ENCODE measurements around the gene BAHCC1.

The BAHCC1 gene

DNA sequence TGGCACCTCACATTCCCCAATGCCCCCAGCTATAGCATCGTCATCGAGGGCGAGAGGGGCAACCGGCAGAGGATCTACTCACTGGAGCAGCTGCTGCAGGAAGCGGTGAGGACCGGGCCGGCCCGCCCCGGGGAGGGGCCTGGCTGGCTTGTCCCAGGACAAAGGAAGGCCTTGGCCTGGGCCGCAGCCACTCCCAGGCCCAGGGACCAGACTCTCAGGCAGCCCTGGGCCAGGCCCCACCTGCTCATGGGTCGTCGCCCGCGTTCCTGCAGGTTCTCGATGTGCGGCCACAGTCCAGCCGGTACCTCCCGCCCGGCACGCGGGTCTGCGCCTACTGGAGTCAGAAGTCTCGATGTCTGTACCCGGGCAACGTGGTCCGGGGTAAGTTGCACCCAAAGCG lies 64.0 kb downstream of the BAHCC1 start:
- DNase-seq (ENCODE audit: low read depth in 4 of 4, low spot score in 1 of 4), result no peak

DNA sequence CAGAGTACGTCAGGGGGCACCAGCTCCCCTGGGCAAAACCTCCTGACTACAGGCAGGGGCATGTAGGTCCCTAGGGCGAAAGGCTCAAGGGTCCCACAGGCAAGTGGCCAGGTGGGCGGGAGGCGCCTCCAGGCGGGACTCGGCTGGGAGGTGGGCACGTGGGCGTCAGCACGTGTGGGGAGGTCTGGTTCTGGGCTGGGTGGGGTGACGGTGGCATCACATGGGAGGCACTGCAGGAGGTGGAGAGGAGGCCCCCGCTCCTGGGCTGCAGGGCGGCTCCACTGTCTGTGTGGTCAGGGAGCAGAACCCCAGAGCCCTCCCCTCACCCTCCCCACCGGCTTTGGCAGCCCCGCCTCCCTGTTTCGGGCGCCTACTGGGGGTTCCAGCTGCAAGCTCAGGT lies 64.6 kb downstream of the BAHCC1 start:
- no peak for DNase-seq (ENCODE audit: low read depth in 4 of 4, low spot score in 1 of 4)

DNA sequence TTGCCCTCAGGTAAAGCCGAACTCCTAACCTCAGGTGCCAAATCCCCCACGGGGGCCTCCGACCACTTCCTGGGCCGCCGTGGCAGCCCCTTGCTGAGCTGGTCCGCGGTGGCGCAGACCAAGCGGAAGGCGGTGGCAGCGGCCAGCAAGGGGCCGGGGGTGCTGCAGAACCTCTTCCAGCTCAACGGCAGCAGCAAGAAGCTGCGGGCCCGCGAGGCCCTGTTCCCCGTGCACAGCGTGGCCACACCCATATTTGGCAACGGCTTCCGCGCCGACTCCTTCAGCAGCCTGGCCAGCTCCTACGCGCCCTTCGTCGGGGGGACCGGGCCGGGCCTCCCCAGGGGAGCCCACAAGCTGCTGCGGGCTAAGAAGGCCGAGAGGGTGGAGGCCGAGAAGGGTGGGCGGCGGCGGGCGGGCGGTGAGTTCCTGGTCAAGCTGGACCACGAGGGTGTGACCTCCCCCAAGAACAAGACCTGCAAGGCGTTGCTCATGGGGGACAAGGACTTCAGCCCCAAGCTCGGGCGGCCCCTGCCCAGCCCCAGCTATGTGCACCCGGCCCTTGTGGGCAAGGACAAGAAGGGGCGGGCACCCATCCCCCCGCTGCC lies 65.7 kb downstream of the BAHCC1 start:
- DNase-seq (ENCODE audit: low read depth in 4 of 4, low spot score in 1 of 4), result no peak

DNA sequence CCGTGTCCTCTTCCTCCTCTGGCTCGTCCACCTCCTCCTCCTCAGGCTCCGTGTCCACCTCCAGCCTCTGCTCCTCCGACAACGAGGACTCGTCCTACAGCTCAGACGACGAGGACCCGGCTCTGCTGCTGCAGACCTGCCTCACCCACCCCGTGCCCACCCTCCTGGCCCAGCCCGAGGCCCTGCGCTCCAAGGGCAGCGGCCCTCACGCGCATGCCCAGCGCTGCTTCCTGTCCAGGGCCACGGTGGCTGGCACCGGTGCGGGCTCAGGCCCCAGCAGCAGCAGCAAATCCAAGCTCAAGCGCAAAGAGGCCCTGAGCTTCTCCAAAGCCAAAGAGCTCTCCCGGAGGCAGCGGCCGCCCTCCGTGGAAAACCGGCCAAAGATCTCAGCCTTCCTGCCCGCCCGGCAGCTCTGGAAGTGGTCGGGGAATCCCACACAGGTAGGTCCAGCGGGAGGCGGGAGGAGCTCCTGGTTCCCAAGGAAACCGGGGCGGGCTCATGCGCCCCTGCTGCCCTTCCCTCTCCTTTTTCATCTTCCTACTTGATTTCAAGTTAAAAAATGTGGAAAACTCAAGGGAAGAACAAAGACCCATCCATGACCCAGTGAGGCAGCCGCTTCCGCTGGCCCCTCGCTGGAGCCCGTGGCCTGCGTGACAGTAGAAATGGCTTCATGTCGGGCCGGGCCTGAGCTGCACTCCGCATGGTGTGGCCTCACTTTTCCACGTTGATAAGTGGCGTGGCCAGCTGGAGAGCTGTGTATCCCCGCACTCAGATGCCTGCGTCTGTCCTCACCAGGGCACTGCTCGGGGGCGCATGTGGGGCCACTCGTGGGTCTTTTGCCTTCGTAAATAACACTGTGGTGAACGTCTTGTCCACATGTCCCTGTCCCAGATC lies 66.6 kb downstream of the BAHCC1 start:
- DNase-seq (ENCODE audit: low read depth in 4 of 4, low spot score in 1 of 4), result no peak

DNA sequence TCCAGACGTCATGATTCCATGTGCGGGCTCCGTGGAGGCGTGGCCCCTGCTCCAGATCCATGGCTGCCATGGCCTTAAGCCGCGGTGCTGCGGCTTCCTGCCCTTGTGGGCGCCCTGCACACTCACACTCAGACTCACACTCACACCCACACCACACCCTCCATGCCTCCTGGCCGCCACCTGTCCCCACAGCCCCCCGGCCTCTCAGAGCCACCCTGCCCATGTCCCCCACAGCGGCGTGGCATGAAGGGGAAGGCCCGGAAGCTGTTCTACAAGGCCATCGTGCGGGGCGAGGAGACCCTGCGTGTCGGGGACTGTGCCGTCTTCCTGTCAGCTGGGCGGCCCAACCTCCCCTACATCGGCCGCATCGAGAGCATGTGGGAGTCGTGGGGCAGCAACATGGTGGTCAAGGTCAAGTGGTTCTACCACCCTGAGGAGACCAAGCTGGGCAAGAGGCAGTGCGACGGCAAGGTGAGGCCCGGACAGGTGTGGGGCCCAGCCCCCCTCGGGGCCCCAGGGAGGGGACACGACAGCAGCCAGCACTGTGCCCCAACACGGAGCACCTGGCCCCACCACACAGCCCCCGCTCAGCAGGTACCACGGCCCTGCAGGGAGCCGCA lies 67.4 kb downstream of the BAHCC1 start:
- DNase-seq (ENCODE audit: low read depth in 4 of 4, low spot score in 1 of 4), result no peak

DNA sequence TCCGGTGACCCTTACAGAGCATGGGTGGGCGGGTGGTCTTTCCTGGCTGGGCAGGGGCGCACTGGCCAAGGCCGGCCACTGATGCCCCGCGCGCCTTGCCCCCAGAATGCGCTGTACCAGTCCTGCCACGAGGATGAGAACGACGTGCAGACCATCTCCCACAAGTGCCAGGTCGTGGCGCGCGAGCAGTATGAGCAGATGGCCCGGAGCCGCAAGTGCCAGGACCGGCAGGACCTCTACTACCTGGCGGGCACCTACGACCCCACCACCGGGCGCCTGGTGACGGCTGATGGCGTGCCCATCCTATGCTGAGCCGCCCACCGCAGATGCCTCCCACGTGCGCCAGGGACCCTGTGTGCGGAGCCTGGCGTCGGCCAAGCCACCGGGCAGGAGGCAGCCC lies 68.2 kb downstream of the BAHCC1 start:
- no peak for DNase-seq (ENCODE audit: low read depth in 4 of 4, low spot score in 1 of 4)

DNA sequence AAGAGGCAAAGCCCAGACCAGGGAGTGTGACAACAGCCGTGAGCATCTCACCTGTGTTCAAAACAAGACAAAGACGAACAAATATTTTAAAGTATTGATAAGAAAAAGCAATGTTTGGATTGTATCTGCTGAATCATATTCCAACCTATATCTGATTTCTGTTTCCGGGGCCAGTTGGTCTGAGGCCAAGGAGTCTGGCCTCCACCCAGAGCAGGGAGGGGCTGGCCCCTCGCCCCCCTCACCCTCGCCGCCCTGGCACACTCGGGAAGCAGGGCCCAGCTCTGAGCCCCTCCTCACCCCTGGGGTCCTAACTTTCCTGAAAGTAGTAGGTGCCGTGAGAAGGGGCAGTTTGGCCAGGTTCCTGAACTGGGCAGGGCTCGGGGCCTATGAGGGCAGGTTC lies 69.3 kb downstream of the BAHCC1 start:
- DNase-seq (ENCODE audit: low read depth in 4 of 4, low spot score in 1 of 4), result no peak

DNA sequence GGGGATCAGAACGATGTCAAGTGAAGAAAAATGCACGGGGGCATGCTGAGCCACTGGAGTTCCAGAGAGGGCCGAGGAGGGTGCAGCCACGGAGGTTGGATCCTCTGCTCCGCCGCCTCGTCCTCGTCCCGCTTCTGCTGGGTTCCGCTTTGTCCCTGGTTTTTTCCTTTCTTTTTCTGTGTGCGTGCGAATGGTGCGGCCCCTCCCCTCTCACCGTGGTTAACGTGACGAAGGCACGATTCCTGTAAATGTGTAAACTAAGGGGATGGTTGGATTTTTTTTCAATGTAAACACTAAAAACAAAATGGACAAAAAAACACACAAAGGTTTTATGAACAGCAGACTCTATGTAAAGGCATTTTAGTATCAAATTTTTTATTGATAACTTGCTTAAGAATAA lies 70.7 kb downstream of the BAHCC1 start:
- no peak for DNase-seq (ENCODE audit: low read depth in 4 of 4, low spot score in 1 of 4)

DNA sequence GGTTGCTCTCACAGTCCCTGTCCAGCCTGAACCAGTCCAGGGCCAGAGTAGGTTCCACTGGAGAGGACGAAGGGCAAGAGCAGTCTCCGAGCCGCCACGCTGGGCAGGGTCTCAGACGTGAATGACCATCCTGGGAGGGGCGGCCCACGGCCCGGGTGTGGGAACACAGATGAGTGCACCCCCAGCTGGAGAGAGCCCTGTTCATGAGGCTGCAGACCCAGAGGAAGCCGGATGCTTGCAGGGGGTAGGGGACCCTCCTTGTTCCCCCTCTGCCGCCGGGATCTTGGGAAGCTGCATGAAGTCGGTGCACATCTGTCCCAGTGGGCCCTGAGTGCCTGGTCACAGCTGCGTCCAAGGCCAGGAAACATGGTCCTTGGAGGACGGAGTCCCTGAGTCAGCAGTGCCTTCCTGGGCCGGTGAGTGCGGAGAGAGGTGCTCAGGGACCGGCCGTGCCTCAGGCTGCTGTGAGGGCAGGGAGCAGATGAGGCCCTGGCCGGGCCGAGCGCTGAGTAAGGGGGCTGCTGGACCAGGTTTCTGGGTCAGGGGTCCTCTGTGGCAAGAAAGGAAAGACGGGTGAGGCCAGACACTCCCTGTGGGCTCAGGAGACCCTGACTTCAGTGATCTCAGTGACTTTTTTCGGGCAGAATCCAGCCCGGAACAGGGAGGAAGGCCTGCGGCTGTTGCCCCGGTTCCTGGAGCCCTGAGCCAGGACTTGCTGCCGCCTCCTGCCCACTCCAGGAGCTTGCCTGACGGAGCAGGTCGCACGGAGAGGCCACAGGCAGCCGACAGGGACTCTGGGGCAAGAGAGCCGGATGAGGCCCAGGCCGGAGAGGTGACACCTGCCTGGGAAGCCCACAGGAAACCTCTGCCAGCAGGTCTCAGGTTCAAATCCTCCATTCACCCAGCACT lies 71.6 kb downstream of the BAHCC1 start:
- no peak for DNase-seq (ENCODE audit: low read depth in 4 of 4, low spot score in 1 of 4)

DNA sequence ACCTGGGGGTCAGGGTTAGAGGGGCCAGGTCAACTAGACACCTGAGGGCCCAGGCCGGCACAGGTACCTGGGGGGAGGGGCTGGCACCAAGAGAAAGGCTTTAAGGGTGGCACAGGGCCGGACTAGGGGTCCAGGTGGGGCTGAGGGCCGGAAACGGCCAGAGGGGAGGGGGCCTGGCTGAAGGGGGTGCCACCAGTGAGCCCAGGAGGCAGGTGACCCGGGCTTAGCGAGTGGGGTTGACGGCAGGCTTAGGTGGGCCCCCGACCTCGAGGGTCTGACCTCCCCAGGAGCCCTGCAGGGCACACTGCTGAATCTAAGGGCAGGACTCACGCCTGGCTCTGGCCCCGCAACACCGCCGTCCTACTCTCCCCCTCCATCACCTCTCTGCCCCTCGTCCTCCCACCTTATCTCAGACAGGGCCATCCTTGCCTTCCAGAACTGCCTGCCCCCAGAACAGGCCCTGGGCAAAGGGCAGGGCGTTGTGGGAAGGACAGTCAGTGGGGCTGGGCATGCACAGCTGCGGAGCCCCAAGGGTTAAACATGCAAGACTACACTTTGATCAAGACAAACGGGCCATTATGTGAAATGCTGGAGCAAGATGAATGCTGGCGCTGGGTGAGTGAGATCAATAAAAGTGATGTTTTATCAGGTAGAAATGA lies 73.0 kb downstream of the BAHCC1 start:
- DNase-seq (ENCODE audit: low read depth in 4 of 4, low spot score in 1 of 4), result no peak

DNA sequence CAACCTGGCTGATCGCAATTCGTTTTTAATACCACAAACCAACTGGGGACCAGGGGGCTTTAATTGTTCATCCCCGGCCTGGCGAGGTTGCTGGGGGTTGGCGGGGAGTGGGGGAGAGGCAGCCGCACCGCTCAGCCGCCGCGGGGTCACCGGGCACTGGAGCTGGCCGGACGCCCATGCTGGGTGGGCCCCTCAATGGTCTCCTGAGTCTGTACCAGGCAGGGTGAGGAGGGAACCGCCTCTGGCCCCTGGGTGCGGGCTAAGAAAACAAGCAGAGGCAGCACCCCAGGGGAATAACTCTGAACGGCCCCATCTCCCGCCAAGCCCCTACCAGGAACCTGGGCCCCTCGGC lies 73.5 kb downstream of the BAHCC1 start:
- DNase-seq (ENCODE audit: low read depth in 4 of 4, low spot score in 1 of 4), result no peak

DNA sequence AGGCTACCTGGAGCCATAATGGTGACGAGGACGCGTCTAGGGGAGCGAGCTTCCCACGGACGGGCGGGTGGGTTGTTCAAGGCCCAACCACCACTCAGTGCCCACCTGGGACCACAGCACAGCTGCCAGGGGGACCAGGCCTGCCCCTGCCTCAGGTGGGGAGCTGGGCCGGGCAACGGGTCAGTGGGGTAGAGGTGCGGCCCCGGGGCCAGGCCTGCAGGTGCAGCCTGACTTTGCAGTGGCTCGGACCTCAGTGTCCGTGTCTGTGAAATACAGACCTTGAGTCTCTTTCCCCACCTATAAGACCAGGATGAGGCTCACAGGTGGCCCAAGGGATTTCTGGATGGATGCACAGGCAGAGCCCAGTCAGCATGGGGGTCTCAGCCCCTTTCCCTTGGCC lies 74.0 kb downstream of the BAHCC1 start:
- no peak for DNase-seq (ENCODE audit: low read depth in 4 of 4, low spot score in 1 of 4)

DNA sequence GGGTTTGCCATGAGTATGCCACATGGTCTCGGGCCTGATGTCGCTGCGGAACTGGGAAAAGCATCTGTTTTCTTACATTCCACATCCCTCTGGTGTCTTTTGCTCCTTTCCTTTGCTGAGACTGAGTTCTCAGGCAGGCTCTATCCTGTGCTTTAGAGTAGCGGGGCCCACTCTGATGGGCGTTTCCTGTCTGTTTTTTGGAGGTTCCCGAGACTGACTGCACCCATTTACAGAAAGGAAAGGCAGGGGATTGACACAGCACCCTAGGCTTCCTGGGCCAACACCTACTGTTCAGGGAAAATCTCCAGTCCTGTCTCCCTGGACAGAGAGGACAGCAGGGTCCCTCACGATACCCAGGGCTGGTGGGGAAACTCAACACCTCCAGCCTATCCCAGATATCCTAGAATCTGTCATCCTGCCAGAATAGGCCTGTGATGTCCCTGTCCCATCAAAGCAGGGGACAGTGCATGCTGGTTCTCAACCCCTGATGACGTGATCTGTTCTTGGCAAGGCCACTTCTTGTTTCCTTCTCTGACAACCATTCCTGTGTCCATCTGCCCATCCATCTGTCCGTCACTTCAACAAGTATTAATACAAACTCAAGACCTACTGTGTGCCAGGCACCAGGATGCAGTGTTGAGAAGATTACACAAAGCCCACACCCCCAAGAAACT lies 75.2 kb downstream of the BAHCC1 start:
- no peak for DNase-seq (ENCODE audit: low read depth in 4 of 4, low spot score in 1 of 4)

DNA sequence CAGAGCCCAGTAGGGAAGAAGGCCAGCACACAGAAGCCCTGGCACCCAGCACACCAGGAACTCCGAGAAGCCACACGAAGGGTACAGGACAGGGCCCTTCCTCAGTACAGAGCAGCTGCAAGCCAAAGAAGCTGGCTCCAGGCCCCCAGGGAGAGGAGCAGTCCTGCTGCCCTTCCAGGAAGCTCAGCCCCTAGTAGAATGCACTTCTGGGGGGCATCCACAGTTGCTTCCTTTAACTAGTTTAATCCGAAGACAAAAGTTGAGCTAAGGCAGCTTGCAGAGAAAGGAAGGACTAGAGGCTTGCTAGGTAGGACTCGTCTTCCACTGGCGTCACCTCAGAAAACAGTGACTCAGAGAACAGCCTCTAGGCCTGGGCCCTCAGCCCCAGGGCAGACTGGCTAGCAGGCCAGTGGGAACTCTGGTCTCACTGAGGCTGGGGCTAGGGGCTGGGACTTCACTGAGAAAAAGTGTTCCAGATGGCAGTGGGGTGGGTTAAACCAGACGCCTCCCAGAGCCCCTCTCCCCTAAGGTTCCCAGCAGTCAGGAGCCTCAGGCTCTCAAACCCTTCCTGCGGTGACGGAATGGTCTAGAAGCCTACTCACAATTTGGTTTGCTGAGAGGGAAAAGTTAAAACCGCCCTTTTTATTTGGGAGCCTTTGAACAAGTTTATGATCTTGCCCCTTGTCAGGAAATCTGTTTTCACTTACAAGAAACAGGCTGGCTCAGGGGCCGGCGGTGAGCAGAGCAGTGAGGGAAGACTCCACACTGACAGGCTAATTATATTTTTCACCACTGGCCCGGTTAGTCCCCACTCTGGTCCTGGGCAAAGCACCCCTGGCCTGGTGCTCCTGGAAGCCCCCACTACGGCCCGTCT lies 75.9 kb downstream of the BAHCC1 start:
- DNase-seq (ENCODE audit: low read depth in 4 of 4, low spot score in 1 of 4), result no peak

DNA sequence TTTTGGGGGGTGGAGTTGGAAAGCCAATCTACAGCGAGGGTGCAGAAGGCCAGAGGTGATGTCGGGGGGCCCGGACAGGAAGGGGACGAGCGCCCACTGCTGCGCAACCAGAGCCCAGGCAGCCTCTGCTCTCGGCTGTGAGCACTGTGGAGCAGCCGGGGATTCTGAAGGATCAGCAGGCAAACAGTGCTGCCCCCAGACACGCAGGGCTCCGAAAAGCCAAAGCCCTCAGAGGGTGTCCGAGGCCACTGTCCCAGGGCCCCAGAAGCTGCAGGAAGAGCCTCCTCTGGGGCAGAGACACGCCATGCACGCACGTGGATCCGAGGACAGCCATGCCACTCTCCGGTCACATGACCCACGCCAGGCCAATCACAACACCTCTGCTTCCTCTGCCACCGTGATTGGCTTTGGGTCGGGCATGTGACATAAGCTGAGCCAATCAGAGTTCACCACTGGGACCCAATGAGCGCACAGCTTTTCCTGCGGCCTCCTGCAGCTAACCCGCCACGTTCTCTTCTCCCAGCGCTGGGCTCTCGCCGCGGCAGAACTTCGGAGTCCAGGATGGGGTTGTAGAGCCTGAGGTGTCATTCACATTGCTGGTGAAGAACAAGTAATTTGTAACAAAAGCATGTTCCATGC lies 76.7 kb downstream of the BAHCC1 start:
- no peak for DNase-seq (ENCODE audit: low read depth in 4 of 4, low spot score in 1 of 4)

DNA sequence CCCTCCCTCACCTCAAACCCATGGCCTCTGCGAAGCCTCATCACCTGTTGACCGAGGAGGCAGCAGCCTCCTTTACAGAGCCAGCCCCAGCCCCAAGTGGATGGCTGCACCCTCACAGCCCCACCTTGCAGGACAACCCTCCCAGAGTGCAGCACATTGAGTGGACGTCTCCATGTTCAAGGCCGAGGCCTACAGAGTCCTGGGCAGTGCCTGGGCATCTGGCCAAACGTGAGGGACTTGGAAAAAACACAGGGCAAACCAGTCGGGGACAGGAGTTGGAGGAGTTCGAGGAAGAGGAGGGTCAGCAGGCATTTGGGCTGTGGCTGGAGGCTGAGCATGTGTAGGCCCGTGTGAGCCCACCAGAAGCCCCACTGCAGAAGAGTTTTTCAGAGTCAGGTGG lies 77.8 kb downstream of the BAHCC1 start:
- DNase-seq (ENCODE audit: low read depth in 4 of 4, low spot score in 1 of 4), result no peak

DNA sequence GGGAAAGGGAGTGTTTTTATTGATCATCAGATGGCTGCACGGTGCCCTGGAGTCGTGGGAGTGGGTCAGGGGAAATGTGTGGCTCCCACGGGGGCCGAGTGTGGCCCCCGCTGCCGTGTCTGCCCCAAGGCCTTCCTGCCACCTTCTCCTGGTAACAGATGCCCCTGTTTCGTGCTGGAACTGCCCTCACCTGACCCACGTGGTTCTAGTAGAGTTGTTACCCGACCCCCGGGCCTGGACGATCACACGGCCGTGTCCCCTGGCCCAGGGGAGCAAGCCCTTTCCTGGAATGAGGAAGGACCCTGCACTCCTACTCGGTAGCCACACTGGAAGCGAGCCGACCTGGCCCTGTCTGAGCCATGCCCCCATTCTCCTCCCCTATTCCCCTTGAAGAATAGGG lies 79.7 kb downstream of the BAHCC1 start:
- DNase-seq (ENCODE audit: low read depth in 4 of 4, low spot score in 1 of 4), result no peak

DNA sequence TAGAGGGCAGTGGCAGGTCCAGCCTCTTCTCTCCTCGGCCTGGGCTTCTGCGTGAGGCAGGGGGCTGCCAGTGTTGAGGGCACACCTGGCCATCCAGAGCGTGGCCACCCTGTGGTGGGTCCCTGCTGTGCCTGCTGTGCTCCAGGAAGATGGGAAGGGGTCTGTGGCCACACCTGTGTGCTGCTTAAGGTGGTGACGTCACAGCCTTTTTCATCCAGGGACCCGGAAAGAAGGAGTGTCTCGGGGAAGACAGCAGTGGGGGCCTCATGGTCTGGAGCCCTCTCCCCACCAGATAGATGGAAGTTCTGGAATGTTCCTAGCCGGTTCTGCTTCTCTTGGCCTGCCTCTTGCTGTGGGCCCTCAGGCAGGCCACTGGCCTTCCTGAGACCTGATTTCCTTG lies 80.8 kb downstream of the BAHCC1 start:
- no peak for DNase-seq (ENCODE audit: low read depth in 4 of 4, low spot score in 1 of 4)

DNA sequence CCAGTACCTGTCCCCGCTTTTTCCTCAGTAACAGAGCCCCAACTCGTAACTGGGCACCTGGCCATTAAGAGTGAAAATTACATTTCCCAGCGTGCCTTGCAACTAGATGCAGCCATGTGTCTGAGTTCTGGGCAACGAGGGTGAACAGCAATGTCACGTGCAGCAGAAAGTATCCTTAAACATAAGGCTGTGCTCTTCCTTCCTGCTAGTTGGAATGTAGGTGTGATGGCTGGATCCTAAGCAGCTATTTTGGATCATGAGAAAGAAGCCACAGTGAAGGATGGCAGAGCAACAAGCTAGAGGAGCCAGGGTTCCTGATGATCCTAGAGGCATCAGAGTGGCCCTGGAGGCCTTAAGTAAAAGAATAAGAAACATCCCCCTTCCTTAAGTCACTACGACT lies 81.4 kb downstream of the BAHCC1 start:
- no peak for DNase-seq (ENCODE audit: low read depth in 4 of 4, low spot score in 1 of 4)
